OCI-LY7 (cell line): ENCODE data around the gene ST7L. TPM values are rescaled to one million over a fixed set of nuclear protein-coding genes. Genes with fewer than 3 reads are reported as not detected.

Source experiments
- Bru-seq: library from RNA; stranded (reverse); fragments of 400-500 nt; gene quantifications from one replicate; lab custom pipeline; 2021; lab: Mats Ljungman, UMichigan
- BruChase-seq, 2 experiments: library from RNA; stranded (reverse); fragments of 400-500 nt; gene quantifications; one replicate each; lab custom pipeline; 2021; lab: Mats Ljungman, UMichigan
- BruUV-seq: library from RNA; stranded (reverse); fragments of 400-500 nt; replicated peaks from 2 replicates; lab custom pipeline; 2021; lab: Mats Ljungman, UMichigan
- CTCF ChIA-PET: fragments of 300-600 bp; sonication (Branson Sonifier 250); formaldehyde crosslinking; loops from one replicate; lab custom pipeline; 2022; ENCODE audit warnings: antibody characterized with exemption; ENCODE audit not compliant: unreplicated experiment; lab: Charles Lee
- POLR2A ChIA-PET: fragments of 300-600 bp; sonication (Branson Sonifier 250); formaldehyde crosslinking; loops from one replicate; lab custom pipeline; 2022; ENCODE audit warnings: antibody characterized with exemption; lab: Charles Lee
- DNase-seq: peaks from one replicate; pipeline ENCODE4 v3.0.0-alpha.2; 2015; ENCODE audit warnings: low spot score
- H2AFZ ChIP-seq: fragments of 200-600 bp; sonication (generic), shearing (Covaris generic); 2 replicates; pipeline ENCODE4 v1.6.1; 2014; ENCODE audit warnings: mild to moderate bottlenecking, antibody characterized with exemption, low read length, moderate library complexity
- H3K27ac ChIP-seq: fragments of 200-600 bp; sonication (generic); 2 replicates; pipeline ENCODE4 v1.5.1; 2014; ENCODE audit warnings: mixed run types, low read depth, mild to moderate bottlenecking, moderate library complexity, low read length, inconsistent platforms; ENCODE audit not compliant: poor library complexity, severe bottlenecking
- H3K36me3 ChIP-seq: fragments of 200-600 bp; sonication (generic); 2 replicates; pipeline ENCODE4 v1.6.1; 2014; ENCODE audit warnings: mild to moderate bottlenecking, antibody characterized with exemption, low read length, moderate library complexity, mixed read lengths; ENCODE audit not compliant: insufficient read depth
- H3K4me1 ChIP-seq: fragments of 200-600 bp; sonication (generic); 2 replicates; pipeline ENCODE4 v1.5.1; 2014; ENCODE audit warnings: mild to moderate bottlenecking, low read length; ENCODE audit not compliant: insufficient read depth, poor library complexity, severe bottlenecking
- H3K4me2 ChIP-seq: fragments of 200-600 bp; sonication (generic); 2 replicates; pipeline ENCODE4 v1.6.1; 2014; ENCODE audit warnings: mild to moderate bottlenecking, low read length
- H3K4me3 ChIP-seq: fragments of 200-600 bp; sonication (generic); 2 replicates; pipeline ENCODE4 v1.5.1; 2014; ENCODE audit warnings: mild to moderate bottlenecking, low read depth, low read length; ENCODE audit not compliant: poor library complexity, severe bottlenecking
- H3K79me2 ChIP-seq: fragments of 200-600 bp; sonication (generic); 2 replicates; pipeline ENCODE4 v1.6.1; 2016; ENCODE audit warnings: low read depth, mild to moderate bottlenecking, low read length, moderate library complexity, mixed read lengths; ENCODE audit not compliant: insufficient read depth
- H3K9me2 ChIP-seq: fragments of 200-600 bp; sonication (generic); 2 replicates; pipeline ENCODE4 v1.6.1; 2016; ENCODE audit warnings: mild to moderate bottlenecking, low read length, mixed read lengths; ENCODE audit not compliant: insufficient read depth
- H3K9me3 ChIP-seq: fragments of 200-600 bp; sonication (generic); 2 replicates; pipeline ENCODE4 v1.6.1; 2014; ENCODE audit warnings: mild to moderate bottlenecking, mixed run types, low read length, mixed read lengths
- H4K20me1 ChIP-seq: fragments of 200-600 bp; sonication (generic); 2 replicates; pipeline ENCODE4 v1.6.1; 2014; ENCODE audit warnings: mild to moderate bottlenecking, antibody characterized with exemption, low read length, moderate library complexity, mixed read lengths; ENCODE audit not compliant: insufficient read depth
- CTCF ChIP-seq: fragments of 200-600 bp; sonication (generic); conservative IDR thresholded peaks from 2 replicates; pipeline ENCODE4 v1.5.1; 2014; ENCODE audit warnings: mild to moderate bottlenecking, antibody characterized with exemption, low read length, moderate library complexity, mixed read lengths
- EZH2phosphoT487 ChIP-seq: fragments of 200-600 bp; sonication (generic); IDR thresholded peaks from 2 replicates; pipeline ENCODE4 v1.6.1; 2018; ENCODE audit warnings: low read depth, borderline replicate concordance, mild to moderate bottlenecking, mixed run types, antibody characterized with exemption, low read length, moderate library complexity, mixed read lengths
- intact Hi-C: fragments of 100-400 bp; cut with micrococcal nuclease; formaldehyde crosslinking; loops from one replicate; pipeline ENCODE4 v1.10.0; 2022; ENCODE audit not compliant: unreplicated experiment
- long read RNA-seq: library from polyadenylated mRNA; stranded (forward); transcript quantifications from one replicate; pipeline ENCODE4 v2.0.0, GENCODE V29; 2022
- total RNA-seq, 2 experiments: library from RNA; depleted of rRNA in 1 of 2; stranded (reverse); fragments of >200 nt in 1 of 2; shearing (Covaris generic) in 1 of 2; gene quantifications; 2 replicates each; pipeline ENCODE4 v1.2.3, GENCODE V29; 2014 to 2022

ST7L gene, protein sequence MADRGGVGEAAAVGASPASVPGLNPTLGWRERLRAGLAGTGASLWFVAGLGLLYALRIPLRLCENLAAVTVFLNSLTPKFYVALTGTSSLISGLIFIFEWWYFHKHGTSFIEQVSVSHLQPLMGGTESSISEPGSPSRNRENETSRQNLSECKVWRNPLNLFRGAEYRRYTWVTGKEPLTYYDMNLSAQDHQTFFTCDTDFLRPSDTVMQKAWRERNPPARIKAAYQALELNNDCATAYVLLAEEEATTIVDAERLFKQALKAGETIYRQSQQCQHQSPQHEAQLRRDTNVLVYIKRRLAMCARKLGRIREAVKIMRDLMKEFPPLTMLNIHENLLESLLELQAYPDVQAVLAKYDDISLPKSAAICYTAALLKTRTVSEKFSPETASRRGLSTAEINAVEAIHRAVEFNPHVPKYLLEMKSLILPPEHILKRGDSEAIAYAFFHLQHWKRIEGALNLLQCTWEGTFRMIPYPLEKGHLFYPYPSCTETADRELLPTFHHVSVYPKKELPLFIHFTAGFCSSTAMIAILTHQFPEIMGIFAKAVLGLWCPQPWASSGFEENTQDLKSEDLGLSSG
- 17.3 and 20.2 TPM in 2 replicates for total RNA-seq (2014; rRNA removed; shearing (Covaris generic))
- 22.8 and 25.8 TPM in 2 replicates for total RNA-seq (2022)
- percentile 61 among the genes with signal in this experiment for Bru-seq, nascent RNA
- BruChase-seq, experiment 1, labeled RNA remaining after a 6-hour chase: percentile 52 among the genes with signal in this experiment
- BruChase-seq, experiment 2, labeled RNA remaining after a 2-hour chase: percentile 54 among the genes with signal in this experiment
- long read RNA-seq, full-length matches to known transcripts: 19 of 50 reads
- long read RNA-seq, partial matches to known transcripts: 13 of 50 reads
- long read RNA-seq, other reads (novel, unspliced or antisense): 18 of 50 reads

DNA sequence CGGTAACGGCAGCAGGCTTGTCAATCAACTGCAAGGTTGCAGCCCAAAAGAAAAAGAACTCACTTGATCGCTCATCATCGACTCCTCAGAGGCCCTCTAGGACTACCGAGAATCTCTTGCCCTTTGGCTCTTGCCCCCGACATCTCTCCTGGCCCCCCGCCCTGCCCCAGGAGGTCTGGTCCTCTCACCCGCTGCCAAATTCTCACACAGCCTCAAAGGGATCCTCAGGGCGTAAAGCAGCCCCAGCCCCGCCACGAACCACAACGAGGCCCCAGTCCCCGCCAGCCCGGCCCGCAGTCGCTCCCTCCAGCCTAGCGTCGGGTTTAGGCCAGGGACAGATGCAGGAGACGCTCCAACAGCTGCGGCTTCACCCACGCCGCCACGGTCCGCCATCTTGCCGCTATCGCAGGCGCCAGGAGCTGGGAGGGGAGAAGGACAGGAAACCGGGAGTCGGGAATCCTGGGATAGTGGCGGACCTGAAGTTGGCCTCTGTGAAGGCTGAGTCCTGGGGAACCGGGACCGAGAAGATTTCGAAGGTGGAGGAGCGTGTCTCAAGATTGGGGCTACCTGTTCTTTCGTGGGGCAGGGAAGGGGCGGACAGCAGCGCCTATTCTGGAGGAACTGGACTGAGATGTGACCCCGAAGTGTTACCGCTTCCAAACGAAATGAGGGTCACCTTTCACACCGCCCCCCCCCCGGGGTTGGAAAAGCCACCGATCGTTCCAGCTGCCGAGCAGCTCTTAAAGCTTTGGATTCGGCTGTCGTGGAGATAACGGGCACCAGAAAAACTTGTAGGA lies at the start of gene ST7L:
ST7L (minus strand) TSS at position 421 of the 797 bp plus-strand sequence; CDS start at position 393, 28 bp downstream.
- Histone ChIP-seq H3K4me2 (peak within 1 kb of the TSS; percentile 94), H3K9me2 (no peaks in the 10 kb centered on the region), H2AFZ (peak within 1 kb of the TSS; percentile 91), H3K4me3 (peak within 1 kb of the TSS; percentile 86), H4K20me1 (peaks cover 16% of the 10 kb centered on the region; the same call in 1 of the 2 replicates), H3K9me3 (no peaks in the 10 kb centered on the region), H3K4me1 (peaks cover 24% of the 10 kb centered on the region), H3K36me3 (peaks cover 26% of the 10 kb centered on the region), H3K79me2 (peaks cover 61% of the 10 kb centered on the region), H3K27ac (peak within 1 kb of the TSS; percentile 93)
- intact Hi-C loops: loop anchor here (1.0 to 2.0 kb wide), 3 partner anchors 56 to 223 kb away; partner anchors contain the start of genes CTTNBP2NL, MOV10 and PPM1J
- POLR2A ChIA-PET: interaction anchor here (0.6 to 2.2 kb wide), 9 partner anchors 18 to 228 kb away, joined by 3 to 9 read pairs (median 5); partner anchors contain the start of gene MOV10
- peak; percentile 69 for DNase-seq
- TF ChIP-seq EZH2phosphoT487 (no peak), CTCF (no peak)
- CTCF ChIA-PET: interaction anchor here (0.6 kb wide), 1 partner anchor 338 kb away, joined by 4 read pairs; no protein-coding TSS in a partner anchor
- TSS peak; percentile 71 for BruUV-seq

- Histone ChIP-seq H3K4me3 (no peak overlapping the region), H3K9me2 (no peaks in the 10 kb centered on the region), H3K27ac (no peak overlapping the region), H3K4me2 (no peak overlapping the region), H2AFZ (no peak overlapping the region), H4K20me1 (no peaks in the 10 kb centered on the region), H3K36me3 (peaks cover 98% of the 10 kb centered on the region), H3K9me3 (no peaks in the 10 kb centered on the region), H3K79me2 (no peaks in the 10 kb centered on the region), H3K4me1 (peaks cover 2% of the 10 kb centered on the region)
- ChIA-PET CTCF (no interaction called here), POLR2A (no interaction called here)
- DNase-seq: no peak
- no TSS peak for BruUV-seq
- intact Hi-C loops: no loop called here
- TF ChIP-seq CTCF: no peak
- no peak for TF ChIP-seq EZH2phosphoT487
These were observed 48.0 kb upstream of the ST7L start for GRCh38 chr1:112666946-112667345.
